ENCODE measurements around the gene MRPL10. TPM values are rescaled to one million over a fixed set of nuclear protein-coding genes. Genes with fewer than 3 reads are reported as not detected.

Gene MRPL10
- total RNA-seq, 1 experiment from 2014 or later, result 112 TPM

DNA sequence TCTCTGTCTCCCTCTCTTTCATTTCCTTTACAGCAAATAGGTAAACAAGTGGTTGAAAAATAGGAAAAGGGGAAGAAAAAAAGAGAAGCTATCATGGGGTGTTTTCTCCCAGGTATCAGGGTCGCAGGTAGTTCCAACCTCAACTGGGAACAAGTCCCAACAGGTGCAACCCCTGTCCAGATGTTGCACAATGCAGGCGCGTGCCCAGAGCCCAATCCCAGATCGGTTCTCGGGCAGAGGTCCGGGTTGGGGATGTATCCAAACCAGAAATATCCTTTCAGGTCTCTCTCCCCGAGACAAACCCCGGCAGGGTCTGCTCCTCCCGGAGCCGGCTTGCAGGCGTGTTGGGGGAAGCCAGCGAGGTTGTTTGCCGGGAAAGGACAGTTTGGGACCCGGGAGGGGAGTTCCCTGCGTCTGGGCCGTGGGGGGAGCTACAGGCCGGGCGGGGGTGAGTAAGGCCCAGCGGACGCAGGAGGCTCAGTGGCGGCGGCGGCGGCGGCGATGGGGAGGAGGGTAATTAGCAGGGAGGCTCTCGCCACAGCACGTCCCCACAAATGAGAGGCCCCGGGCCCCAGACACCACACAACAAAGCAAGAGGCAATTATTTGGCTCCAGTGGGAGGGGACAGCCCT, 40.8 kb upstream of the MRPL10 start:
- no peak overlapping the region for H3K9ac ChIP-seq (ENCODE audit: low read length)
- TF ChIP-seq SRF (IDR thresholded peaks at IDR 0.05; ENCODE audit: low read depth) (no peak), CBX3 (IDR thresholded peaks at IDR 0.05; ENCODE audit: low read depth) (no peak), EZH2phosphoT487 (IDR thresholded peaks at IDR 0.05; ENCODE audit: borderline replicate concordance) (no peak), TCF7L2 (IDR thresholded peaks at IDR 0.05; ENCODE audit: borderline replicate concordance, extremely low read depth, insufficient read depth, insufficient read length) (no peak)
- TF ChIP-seq, protein P1, sequence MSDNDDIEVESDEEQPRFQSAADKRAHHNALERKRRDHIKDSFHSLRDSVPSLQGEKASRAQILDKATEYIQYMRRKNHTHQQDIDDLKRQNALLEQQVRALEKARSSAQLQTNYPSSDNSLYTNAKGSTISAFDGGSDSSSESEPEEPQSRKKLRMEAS (IDR thresholded peaks at IDR 0.05), result no peak
- no peak overlapping the region for H2AFZ ChIP-seq (ENCODE audit: low read depth, low read length, poor library complexity, severe bottlenecking)
- no peak overlapping the region for H3K4me2 ChIP-seq (ENCODE audit: low read length)
- H3K36me3 ChIP-seq (ENCODE audit: control insufficient read depth in 1 of 2, insufficient read depth in 2 of 2, low read length in 2 of 2), result no peaks in the 10 kb centered on the region
- no peak overlapping the region for H3K27ac ChIP-seq (ENCODE audit: low read depth, low read length)
- H3K9me3 ChIP-seq (ENCODE audit: control insufficient read depth in 1 of 2, insufficient read depth in 1 of 2, low read depth in 1 of 2, low read length in 2 of 2), result no peaks in the 10 kb centered on the region
- intact Hi-C loops (cut with micrococcal nuclease), result no loop called here
- ChIA-PET RAD21 (ENCODE audit: low non-redundant PET in 1 of 2, low total read pairs in 2 of 2, uncharacterized antibody in 2 of 2, unreplicated experiment in 2 of 2) (no interaction called here), CTCF (interaction anchor here (1.1 kb wide), 1 partner anchor 18 kb away, joined by 3 read pairs; no protein-coding TSS in a partner anchor), POLR2A (no interaction called here)
- ATAC-seq (no peak), DNase-seq (ENCODE audit: low read depth, low spot score) (no peak)
- no peaks in the 10 kb centered on the region for H4K20me1 ChIP-seq (ENCODE audit: insufficient read depth)
- peaks cover 7% of the 10 kb centered on the region; the same call in 1 of the 2 replicates for H3K27me3 ChIP-seq (ENCODE audit: insufficient read depth, low read length)
- no peak overlapping the region for H3K4me3 ChIP-seq (replicated peaks in 1 of 2; ENCODE audit: low read depth in 1 of 2, low read length in 2 of 2)
- H3K9me2 ChIP-seq (ENCODE audit: insufficient read depth), result no peaks in the 10 kb centered on the region
- BruUV-seq (replicated peaks), result no TSS peak
- H3K4me1 ChIP-seq (ENCODE audit: control insufficient read depth in 1 of 2, insufficient read depth in 2 of 2, low read length in 2 of 2), result peaks cover 6 to 21% of the 10 kb centered on the region in 2 experiments; a peak in 3 of 4 replicates
- H3K79me2 ChIP-seq (ENCODE audit: insufficient read depth, low read length), result no peaks in the 10 kb centered on the region

DNA sequence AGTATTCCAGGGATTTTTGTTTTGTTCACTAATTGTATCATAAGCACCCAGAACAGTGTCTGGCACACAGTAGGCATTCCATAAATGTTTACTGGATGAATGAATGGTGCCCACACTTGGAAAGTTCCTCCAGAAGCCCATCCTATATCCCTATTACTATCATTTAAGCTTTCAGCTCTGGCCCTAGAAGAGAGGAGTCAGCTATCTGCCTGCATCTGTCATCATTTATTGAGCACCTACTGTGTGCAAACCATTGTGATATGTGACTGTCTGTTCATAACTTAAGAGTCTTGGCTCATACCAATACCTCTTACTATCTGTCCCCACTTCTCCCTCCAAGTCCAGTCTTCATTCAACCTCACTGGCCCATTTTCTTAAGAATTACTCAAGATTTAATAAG, 39.7 kb upstream of the MRPL10 start:
- POLR2A ChIA-PET, result no interaction called here
- Histone ChIP-seq H3K36me3 (ENCODE audit: control insufficient read depth in 1 of 2, insufficient read depth in 2 of 2, low read length in 2 of 2) (no peaks in the 10 kb centered on the region), H3K4me3 (replicated peaks in 1 of 2; ENCODE audit: low read depth in 1 of 2, low read length in 2 of 2) (no peak overlapping the region), H3K9me3 (ENCODE audit: control insufficient read depth in 1 of 2, insufficient read depth in 1 of 2, low read depth in 1 of 2, low read length in 2 of 2) (no peaks in the 10 kb centered on the region), H3K4me1 (ENCODE audit: control insufficient read depth in 1 of 2, insufficient read depth in 2 of 2, low read length in 2 of 2) (peaks cover 6 to 21% of the 10 kb centered on the region in 2 experiments; a peak in 3 of 4 replicates), H3K9me2 (ENCODE audit: insufficient read depth) (no peaks in the 10 kb centered on the region), H3K27ac (ENCODE audit: low read depth, low read length) (no peak overlapping the region), H2AFZ (ENCODE audit: low read depth, low read length, poor library complexity, severe bottlenecking) (no peak overlapping the region), H3K27me3 (ENCODE audit: insufficient read depth, low read length) (peaks cover 7% of the 10 kb centered on the region; the same call in 1 of the 2 replicates), H3K79me2 (ENCODE audit: insufficient read depth, low read length) (no peaks in the 10 kb centered on the region), H4K20me1 (ENCODE audit: insufficient read depth) (no peaks in the 10 kb centered on the region), H3K4me2 (ENCODE audit: low read length) (no peak overlapping the region), H3K9ac (ENCODE audit: low read length) (no peak overlapping the region)
- DNase-seq (ENCODE audit: low read depth, low spot score), result no peak
- RAD21 ChIA-PET (ENCODE audit: low non-redundant PET in 1 of 2, low total read pairs in 2 of 2, uncharacterized antibody in 2 of 2, unreplicated experiment in 2 of 2), result no interaction called here
- intact Hi-C loops (cut with micrococcal nuclease), result no loop called here
- ATAC-seq, result no peak
- BruUV-seq (replicated peaks), result no TSS peak
- TF ChIP-seq, protein P2, sequence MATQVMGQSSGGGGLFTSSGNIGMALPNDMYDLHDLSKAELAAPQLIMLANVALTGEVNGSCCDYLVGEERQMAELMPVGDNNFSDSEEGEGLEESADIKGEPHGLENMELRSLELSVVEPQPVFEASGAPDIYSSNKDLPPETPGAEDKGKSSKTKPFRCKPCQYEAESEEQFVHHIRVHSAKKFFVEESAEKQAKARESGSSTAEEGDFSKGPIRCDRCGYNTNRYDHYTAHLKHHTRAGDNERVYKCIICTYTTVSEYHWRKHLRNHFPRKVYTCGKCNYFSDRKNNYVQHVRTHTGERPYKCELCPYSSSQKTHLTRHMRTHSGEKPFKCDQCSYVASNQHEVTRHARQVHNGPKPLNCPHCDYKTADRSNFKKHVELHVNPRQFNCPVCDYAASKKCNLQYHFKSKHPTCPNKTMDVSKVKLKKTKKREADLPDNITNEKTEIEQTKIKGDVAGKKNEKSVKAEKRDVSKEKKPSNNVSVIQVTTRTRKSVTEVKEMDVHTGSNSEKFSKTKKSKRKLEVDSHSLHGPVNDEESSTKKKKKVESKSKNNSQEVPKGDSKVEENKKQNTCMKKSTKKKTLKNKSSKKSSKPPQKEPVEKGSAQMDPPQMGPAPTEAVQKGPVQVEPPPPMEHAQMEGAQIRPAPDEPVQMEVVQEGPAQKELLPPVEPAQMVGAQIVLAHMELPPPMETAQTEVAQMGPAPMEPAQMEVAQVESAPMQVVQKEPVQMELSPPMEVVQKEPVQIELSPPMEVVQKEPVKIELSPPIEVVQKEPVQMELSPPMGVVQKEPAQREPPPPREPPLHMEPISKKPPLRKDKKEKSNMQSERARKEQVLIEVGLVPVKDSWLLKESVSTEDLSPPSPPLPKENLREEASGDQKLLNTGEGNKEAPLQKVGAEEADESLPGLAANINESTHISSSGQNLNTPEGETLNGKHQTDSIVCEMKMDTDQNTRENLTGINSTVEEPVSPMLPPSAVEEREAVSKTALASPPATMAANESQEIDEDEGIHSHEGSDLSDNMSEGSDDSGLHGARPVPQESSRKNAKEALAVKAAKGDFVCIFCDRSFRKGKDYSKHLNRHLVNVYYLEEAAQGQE (IDR thresholded peaks at IDR 0.05; ENCODE audit: low read depth), result no peak
- TF ChIP-seq SP1 (IDR thresholded peaks at IDR 0.05; ENCODE audit: low read depth) (no peak), POLR2AphosphoS5 (IDR thresholded peaks at IDR 0.05; ENCODE audit: low read depth, low read length) (no peak), FOSL1 (IDR thresholded peaks at IDR 0.05; ENCODE audit: low read depth) (no peak), EZH2 (IDR thresholded peaks at IDR 0.05) (no peak), CBX3 (IDR thresholded peaks at IDR 0.05; ENCODE audit: low read depth) (no peak), SIN3A (IDR thresholded peaks at IDR 0.05; ENCODE audit: low read depth) (no peak), TCF7L2 (IDR thresholded peaks at IDR 0.05; ENCODE audit: borderline replicate concordance, extremely low read depth, insufficient read depth, insufficient read length) (no peak), RAD21 (IDR thresholded peaks at IDR 0.05; ENCODE audit: low read depth) (no peak)
- TF ChIP-seq, protein P3, sequence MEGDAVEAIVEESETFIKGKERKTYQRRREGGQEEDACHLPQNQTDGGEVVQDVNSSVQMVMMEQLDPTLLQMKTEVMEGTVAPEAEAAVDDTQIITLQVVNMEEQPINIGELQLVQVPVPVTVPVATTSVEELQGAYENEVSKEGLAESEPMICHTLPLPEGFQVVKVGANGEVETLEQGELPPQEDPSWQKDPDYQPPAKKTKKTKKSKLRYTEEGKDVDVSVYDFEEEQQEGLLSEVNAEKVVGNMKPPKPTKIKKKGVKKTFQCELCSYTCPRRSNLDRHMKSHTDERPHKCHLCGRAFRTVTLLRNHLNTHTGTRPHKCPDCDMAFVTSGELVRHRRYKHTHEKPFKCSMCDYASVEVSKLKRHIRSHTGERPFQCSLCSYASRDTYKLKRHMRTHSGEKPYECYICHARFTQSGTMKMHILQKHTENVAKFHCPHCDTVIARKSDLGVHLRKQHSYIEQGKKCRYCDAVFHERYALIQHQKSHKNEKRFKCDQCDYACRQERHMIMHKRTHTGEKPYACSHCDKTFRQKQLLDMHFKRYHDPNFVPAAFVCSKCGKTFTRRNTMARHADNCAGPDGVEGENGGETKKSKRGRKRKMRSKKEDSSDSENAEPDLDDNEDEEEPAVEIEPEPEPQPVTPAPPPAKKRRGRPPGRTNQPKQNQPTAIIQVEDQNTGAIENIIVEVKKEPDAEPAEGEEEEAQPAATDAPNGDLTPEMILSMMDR (IDR thresholded peaks at IDR 0.05 in 2 of 3, conservative IDR thresholded peaks at IDR 0.05 in 1 of 3; ENCODE audit: borderline replicate concordance in 1 of 3, insufficient read depth in 1 of 3, low read depth in 2 of 3, low read length in 2 of 3), result no peak
- CTCF ChIA-PET, result no interaction called here

Measured in HCT116 (cell line).